Duodenal mucosa (tissue), 2 donors: Measurements from ENCODE around the gene TIAM2.

Experiments
- H3K27ac ChIP-seq: one replicate; pipeline ENCODE4 v1.7.0; 2013; ENCODE audit warnings: low read depth, low read length
- H3K27me3 ChIP-seq, 2 donors: one replicate each; pipeline ENCODE4 v1.7.0; 2013; ENCODE audit warnings: low read length in 2 of 2, control low read depth in 1 of 2; ENCODE audit not compliant: insufficient read depth in 2 of 2, control insufficient read depth in 1 of 2
- H3K36me3 ChIP-seq, 2 donors: one replicate each; pipeline ENCODE4 v1.7.0; 2013; ENCODE audit warnings: low read length in 2 of 2, control low read depth in 1 of 2; ENCODE audit not compliant: insufficient read depth in 2 of 2, control insufficient read depth in 1 of 2
- H3K4me1 ChIP-seq, 2 donors: one replicate each; pipeline ENCODE4 v1.7.0; 2013; ENCODE audit warnings: low read length in 2 of 2, control low read depth in 1 of 2; ENCODE audit not compliant: insufficient read depth in 2 of 2, control insufficient read depth in 1 of 2
- H3K4me3 ChIP-seq, 2 donors: one replicate each; pipeline ENCODE4 v1.7.0; 2013; ENCODE audit warnings: low read length in 2 of 2, low read depth in 1 of 2
- H3K9ac ChIP-seq, 2 donors: one replicate each; pipeline ENCODE4 v1.7.0; 2013; ENCODE audit warnings: low read length in 2 of 2, low read depth in 1 of 2
- H3K9me3 ChIP-seq, 2 donors: one replicate each; pipeline ENCODE4 v1.7.0; 2013; ENCODE audit warnings: low read length in 2 of 2, control low read depth in 1 of 2; ENCODE audit not compliant: control insufficient read depth in 1 of 2

The TIAM2 gene

GRCh38 chr6:155075930-155076695 is 81.0 kb downstream of the TIAM2 start:
- no peaks in the 10 kb centered on the region for H3K36me3 ChIP-seq
- no peak overlapping the region for H3K9ac ChIP-seq
- H3K27me3 ChIP-seq: no peaks in the 10 kb centered on the region
- H3K9me3 ChIP-seq: no peaks in the 10 kb centered on the region
- H3K4me3 ChIP-seq: no peak overlapping the region
- H3K4me1 ChIP-seq: no peaks in the 10 kb centered on the region
- no peak overlapping the region for H3K27ac ChIP-seq

GRCh38 chr6:155077331-155077730 is 82.2 kb downstream of the TIAM2 start:
- H3K27ac ChIP-seq: no peak overlapping the region
- no peak overlapping the region for H3K4me3 ChIP-seq
- H3K9me3 ChIP-seq: no peaks in the 10 kb centered on the region
- no peak overlapping the region for H3K9ac ChIP-seq
- H3K36me3 ChIP-seq: no peaks in the 10 kb centered on the region
- no peaks in the 10 kb centered on the region for H3K4me1 ChIP-seq
- no peaks in the 10 kb centered on the region for H3K27me3 ChIP-seq

GRCh38 chr6:155077784-155078183 is 82.7 kb downstream of the TIAM2 start:
- Histone ChIP-seq H3K27me3 (no peaks in the 10 kb centered on the region), H3K9me3 (no peaks in the 10 kb centered on the region), H3K36me3 (no peaks in the 10 kb centered on the region), H3K4me1 (no peaks in the 10 kb centered on the region), H3K4me3 (no peak overlapping the region), H3K27ac (no peak overlapping the region), H3K9ac (no peak overlapping the region)

- Histone ChIP-seq H3K27ac (no peak overlapping the region), H3K27me3 (no peaks in the 10 kb centered on the region), H3K9me3 (no peaks in the 10 kb centered on the region)
Observed at GRCh38 chr6:155078331-155078745, 83.2 kb downstream of the TIAM2 start.

DNA sequence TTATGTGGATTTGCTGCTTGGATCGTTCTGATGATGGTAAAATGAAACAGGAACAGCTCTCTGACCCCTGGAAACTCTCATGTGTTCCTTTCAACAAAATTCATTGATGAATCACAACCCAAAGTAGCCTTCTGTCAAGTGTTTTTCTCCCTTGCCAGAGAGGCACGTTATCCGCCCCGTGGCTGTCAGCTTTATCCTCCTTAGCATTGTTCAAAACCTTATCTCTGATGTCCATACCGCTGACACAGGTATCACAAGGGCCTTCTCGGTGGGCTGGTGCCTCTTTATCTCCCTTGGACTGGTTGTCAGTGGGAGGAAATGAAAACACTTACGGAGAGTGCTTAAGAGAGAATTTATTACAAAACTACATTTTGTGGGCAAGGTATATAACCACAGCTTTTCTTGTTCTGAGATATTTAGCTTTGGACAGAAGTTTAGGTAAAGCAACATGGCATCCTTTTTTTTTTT is 84.9 kb downstream of the TIAM2 start:
- Histone ChIP-seq H3K27me3 (no peaks in the 10 kb centered on the region), H3K4me1 (peaks cover 3 to 7% of the 10 kb centered on the region in 2 donors), H3K9me3 (no peaks in the 10 kb centered on the region)

More at GRCh38 chr6:155078331-155078745, 83.2 kb downstream of the TIAM2 start:
- Histone ChIP-seq H3K4me1 (no peaks in the 10 kb centered on the region), H3K4me3 (no peak overlapping the region), H3K36me3 (no peaks in the 10 kb centered on the region), H3K9ac (no peak overlapping the region)

DNA sequence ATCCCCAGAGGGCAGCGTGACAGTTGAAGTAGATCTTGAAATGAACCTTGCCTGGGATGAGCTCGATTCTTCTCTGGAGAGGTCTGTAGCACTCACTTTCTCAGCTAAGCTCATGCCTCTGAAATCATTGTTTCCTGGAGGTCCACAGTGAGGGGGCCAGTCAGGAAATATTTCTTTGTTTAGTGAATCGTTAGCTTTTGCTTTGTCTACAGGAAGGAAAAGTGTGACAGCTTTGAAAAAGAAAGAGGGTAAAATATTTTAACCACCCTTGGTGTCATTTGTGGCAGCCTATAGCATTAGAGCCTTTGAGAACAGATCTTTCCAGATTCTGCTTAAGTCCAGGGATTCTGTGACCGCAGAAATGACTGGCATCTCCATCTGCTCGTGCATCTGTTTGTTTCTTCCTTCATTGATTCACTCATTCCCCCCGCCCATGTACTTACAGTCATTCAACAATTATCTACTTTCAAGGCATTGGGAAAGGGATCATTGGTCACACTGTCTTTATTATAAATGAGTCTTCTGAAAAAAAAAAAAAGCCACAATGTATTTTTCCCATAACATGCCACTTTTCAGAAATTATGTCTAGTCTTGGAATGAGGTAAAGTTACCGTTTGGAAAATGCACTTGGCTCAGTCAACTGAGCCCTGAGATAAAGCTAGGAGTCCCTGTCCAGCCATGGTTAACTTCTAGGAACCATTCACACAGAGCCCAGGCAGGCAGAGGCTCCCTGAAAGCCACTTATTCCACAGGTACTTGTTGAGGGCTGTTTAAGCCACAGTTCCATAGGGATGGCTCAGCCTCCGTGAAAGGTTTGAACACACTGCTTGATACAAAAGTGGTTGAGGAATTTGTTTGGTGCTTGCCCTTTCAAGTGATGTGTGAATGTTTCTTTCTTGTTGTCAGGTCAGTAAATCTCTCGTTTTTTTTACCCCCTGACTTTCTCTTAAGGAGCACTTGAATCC is 86.0 kb downstream of the TIAM2 start:
- Histone ChIP-seq H3K9me3 (no peaks in the 10 kb centered on the region), H3K36me3 (no peaks in the 10 kb centered on the region), H3K4me1 (peaks cover 12 to 18% of the 10 kb centered on the region in 2 donors), H3K4me3 (no peak overlapping the region), H3K27ac (no peak overlapping the region), H3K9ac (no peak overlapping the region), H3K27me3 (no peaks in the 10 kb centered on the region)

More for the DNA sequence above, 84.9 kb downstream of the TIAM2 start:
- Histone ChIP-seq H3K27ac (no peak overlapping the region), H3K36me3 (no peaks in the 10 kb centered on the region), H3K9ac (no peak overlapping the region), H3K4me3 (no peak overlapping the region)

- Histone ChIP-seq H3K4me3 (no peak overlapping the region), H3K4me1 (peaks cover 12 to 18% of the 10 kb centered on the region in 2 donors), H3K36me3 (no peaks in the 10 kb centered on the region), H3K9ac (no peak overlapping the region), H3K27ac (no peak overlapping the region), H3K27me3 (no peaks in the 10 kb centered on the region), H3K9me3 (no peaks in the 10 kb centered on the region)
Observed at GRCh38 chr6:155084431-155085123, 89.5 kb downstream of the TIAM2 start.

GRCh38 chr6:155085582-155086257 is 90.6 kb downstream of the TIAM2 start:
- Histone ChIP-seq H3K4me1 (peaks cover 12 to 18% of the 10 kb centered on the region in 2 donors), H3K4me3 (no peak overlapping the region), H3K36me3 (peaks cover 0 to 3% of the 10 kb centered on the region in 2 donors), H3K27ac (no peak overlapping the region), H3K9ac (no peak overlapping the region), H3K27me3 (no peaks in the 10 kb centered on the region), H3K9me3 (no peaks in the 10 kb centered on the region)

GRCh38 chr6:155088856-155089255 is 93.7 kb downstream of the TIAM2 start:
- H3K9ac ChIP-seq: no peak overlapping the region
- H3K36me3 ChIP-seq: peaks cover 5 to 13% of the 10 kb centered on the region in 2 donors
- H3K9me3 ChIP-seq: no peaks in the 10 kb centered on the region
- H3K27ac ChIP-seq: no peak overlapping the region
- peaks cover 12 to 18% of the 10 kb centered on the region in 2 donors for H3K4me1 ChIP-seq
- no peaks in the 10 kb centered on the region for H3K27me3 ChIP-seq
- no peak overlapping the region for H3K4me3 ChIP-seq
